Chondrocyte (in vitro differentiated cells): ENCODE data around the gene RPEL1. TPM values are rescaled to one million over a fixed set of nuclear protein-coding genes. Genes with fewer than 3 reads are reported as not detected.

Experiments used
- DNase-seq: peaks from one replicate; pipeline ENCODE4 v3.0.0; 2021; ENCODE audit warnings: mixed read lengths, low spot score
- H3K27ac Mint-ChIP-seq: one replicate; pipeline ENCODE4 v1.8.0; 2021; ENCODE audit warnings: mild to moderate bottlenecking, moderate library complexity, mixed read lengths; ENCODE audit not compliant: unreplicated experiment
- H3K27me3 Mint-ChIP-seq: 2 replicates; pipeline ENCODE4 v1.8.0; 2021; ENCODE audit warnings: low read depth, mixed read lengths
- H3K36me3 Mint-ChIP-seq: 2 replicates; pipeline ENCODE4 v1.8.0; 2021; ENCODE audit warnings: low read depth, mixed read lengths
- H3K4me1 Mint-ChIP-seq: 2 replicates; pipeline ENCODE4 v1.8.0; 2021; ENCODE audit warnings: low read depth, mild to moderate bottlenecking, mixed read lengths
- H3K4me3 Mint-ChIP-seq: one replicate; pipeline ENCODE4 v1.8.0; 2021; ENCODE audit warnings: mild to moderate bottlenecking, moderate library complexity, mixed read lengths; ENCODE audit not compliant: unreplicated experiment
- H3K9me3 Mint-ChIP-seq: 2 replicates; pipeline ENCODE4 v1.8.0; 2021; ENCODE audit warnings: low read depth, mixed read lengths
- CTCF ChIP-seq: fragments of 200-600 bp; sonication (generic); IDR thresholded peaks from 2 replicates; pipeline ENCODE4 v1.5.0; 2021; ENCODE audit warnings: antibody characterized with exemption, mild to moderate bottlenecking, moderate library complexity
- total RNA-seq: library from RNA; stranded (reverse); gene quantifications from 3 replicates; pipeline ENCODE4 v1.2.1, GENCODE V29; 2021

Gene RPEL1
- total RNA-seq, 1 donor from 2014 or later = not detected

- no peak for TF ChIP-seq CTCF
- H3K27me3 Mint-ChIP-seq = no peaks in the 10 kb centered on the region
- no peak for DNase-seq
- H3K27ac Mint-ChIP-seq = peak overlapping the region; percentile 98
- no peaks in the 10 kb centered on the region for H3K36me3 Mint-ChIP-seq
- H3K9me3 Mint-ChIP-seq = no peaks in the 10 kb centered on the region
- no peak overlapping the region for H3K4me3 Mint-ChIP-seq
- peaks cover 30% of the 10 kb centered on the region for H3K4me1 Mint-ChIP-seq
These were observed 4.2 kb upstream of the RPEL1 start for GRCh38 chr10:103241262-103242011.

- Mint-ChIP-seq H3K4me1 (peaks cover 22% of the 10 kb centered on the region), H3K9me3 (no peaks in the 10 kb centered on the region), H3K27ac (no peak overlapping the region), H3K27me3 (no peaks in the 10 kb centered on the region), H3K4me3 (no peak overlapping the region), H3K36me3 (no peaks in the 10 kb centered on the region)
- peak; percentile 95 for TF ChIP-seq CTCF
- no peak for DNase-seq
These were observed 918 bp upstream of the RPEL1 start for GRCh38 chr10:103244666-103245271.

- DNase-seq = no peak
- Mint-ChIP-seq H3K27me3 (no peaks in the 10 kb centered on the region), H3K4me1 (peaks cover 13% of the 10 kb centered on the region), H3K36me3 (no peaks in the 10 kb centered on the region), H3K4me3 (no peak overlapping the region), H3K9me3 (peaks cover 2% of the 10 kb centered on the region), H3K27ac (no peak overlapping the region)
- TF ChIP-seq CTCF = peak; percentile 41
These were observed 637 bp downstream of the RPEL1 start for GRCh38 chr10:103246324-103246723.

- TF ChIP-seq CTCF = no peak
- no peak overlapping the region for H3K27ac Mint-ChIP-seq
- DNase-seq = no peak
- peaks cover 1% of the 10 kb centered on the region for H3K27me3 Mint-ChIP-seq
- no peak overlapping the region for H3K4me3 Mint-ChIP-seq
- H3K4me1 Mint-ChIP-seq = peaks cover 4% of the 10 kb centered on the region
- H3K9me3 Mint-ChIP-seq = peaks cover 8% of the 10 kb centered on the region
- H3K36me3 Mint-ChIP-seq = peaks cover 3% of the 10 kb centered on the region
These were observed 8.4 kb downstream of the RPEL1 start for GRCh38 chr10:103254113-103254512.

GRCh38 chr10:103254538-103255325 lies 9.0 kb downstream of the RPEL1 start:
- Mint-ChIP-seq H3K27ac (no peak overlapping the region), H3K4me1 (peaks cover 4% of the 10 kb centered on the region), H3K9me3 (peaks cover 12% of the 10 kb centered on the region), H3K36me3 (peaks cover 3% of the 10 kb centered on the region), H3K27me3 (peaks cover 1% of the 10 kb centered on the region), H3K4me3 (no peak overlapping the region)
- DNase-seq = no peak
- TF ChIP-seq CTCF = no peak
